Left renal pelvis (tissue), 4 donors: ENCODE results near the gene EXOC2. TPM values are rescaled to one million over a fixed set of nuclear protein-coding genes. Genes with fewer than 3 reads are reported as not detected.

Source experiments
- DNase-seq, 4 donors: peaks; one replicate each; pipeline ENCODE4 v3.0.0-alpha.2; 2013; ENCODE audit warnings: low read depth in 4 of 4, low spot score in 3 of 4
- polyA plus RNA-seq, 4 donors: library from polyadenylated mRNA; unstranded; fragments of 120-200 nt; gene quantifications; one replicate each; pipeline ENCODE4 v1.2.1, GENCODE V29; 2013; ENCODE audit not compliant: insufficient read length in 4 of 4

The EXOC2 gene
- polyA plus RNA-seq, 4 donors, result 16.3 to 25.7 (median 23.6) TPM

GRCh38 chr6:474453-475185 is 218.3 kb downstream of the EXOC2 start:
- no peak for DNase-seq

DNA sequence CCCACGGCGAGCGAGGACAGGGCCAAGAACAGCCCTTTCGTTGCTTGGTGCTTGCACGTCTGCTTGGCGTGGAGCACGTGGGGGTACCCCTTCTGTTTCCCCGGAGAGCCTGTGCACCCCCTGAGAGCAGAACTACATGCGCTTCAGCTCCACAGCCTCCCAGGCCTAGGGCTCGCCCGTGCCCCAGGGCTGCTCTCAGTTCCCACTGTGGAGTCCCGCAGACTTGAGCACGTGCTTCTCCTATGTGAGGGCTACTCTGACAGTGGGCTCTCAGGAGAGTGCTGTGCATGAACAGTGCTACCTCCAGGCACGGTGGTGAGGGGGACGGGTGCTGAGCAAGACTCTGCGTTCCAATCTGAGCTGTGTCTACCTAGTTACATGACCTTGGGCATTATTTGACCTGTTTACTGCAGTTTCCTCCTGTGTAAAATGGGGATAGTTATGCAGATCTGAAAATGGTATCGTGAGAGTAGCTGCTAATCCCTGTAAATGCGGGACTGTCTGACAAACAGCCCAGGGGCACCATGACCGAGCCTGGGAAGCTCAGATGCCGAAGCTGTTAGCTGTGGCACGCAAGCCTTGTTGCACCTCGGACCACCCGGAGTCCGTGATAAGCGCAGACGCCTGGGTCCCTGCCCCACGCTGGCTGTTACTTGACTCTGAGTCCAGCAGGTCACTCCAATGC is 219.0 kb downstream of the EXOC2 start:
- no peak for DNase-seq

DNA sequence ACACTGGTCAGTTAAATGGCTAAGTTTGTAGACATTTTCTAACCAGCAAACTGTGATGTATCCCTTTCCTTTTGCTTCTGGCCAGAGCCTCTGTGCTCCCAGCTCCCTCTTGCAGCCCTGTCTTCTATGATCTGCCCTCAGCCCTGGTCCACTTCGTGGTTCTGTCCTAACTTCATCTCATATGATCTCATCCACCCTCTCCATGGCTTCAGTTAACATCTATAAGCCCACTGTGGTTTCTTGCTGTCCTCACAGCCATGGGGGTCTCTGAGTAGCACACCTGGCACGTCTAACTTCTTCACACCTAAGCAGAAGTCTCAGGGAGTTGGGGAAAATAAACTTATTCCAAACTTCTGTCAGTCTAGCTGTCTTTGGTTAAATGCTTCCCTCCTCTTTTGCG is 219.6 kb downstream of the EXOC2 start:
- DNase-seq, result no peak

DNA sequence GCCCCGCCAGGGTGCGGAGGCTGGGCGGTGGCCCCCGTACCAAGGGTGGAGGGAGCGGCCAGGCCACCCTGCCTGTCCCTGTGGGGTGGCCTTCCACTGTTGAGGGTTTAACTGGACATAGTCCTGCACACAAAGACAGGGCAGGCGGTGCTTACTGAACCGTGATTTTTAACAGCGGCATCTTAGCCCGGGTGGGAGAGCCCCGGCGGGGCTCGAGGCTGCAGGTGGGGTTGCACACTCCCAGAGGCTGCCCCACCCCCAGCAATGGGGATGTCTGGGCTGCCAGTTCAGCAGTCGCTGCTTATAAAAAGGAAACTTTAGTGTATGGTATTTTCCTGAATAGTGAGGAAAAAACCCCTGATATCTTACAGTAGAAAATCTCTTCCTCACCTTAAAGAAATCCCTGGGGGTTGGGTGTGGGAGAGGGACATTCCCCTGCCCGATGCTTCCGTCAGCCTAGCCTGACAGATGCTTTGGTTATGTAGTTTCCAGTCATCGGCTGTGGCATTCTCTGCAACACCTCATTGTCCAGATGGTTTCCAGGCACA is 222.0 kb downstream of the EXOC2 start:
- DNase-seq, result no peak

- DNase-seq, result no peak
Measured at GRCh38 chr6:470051-470900, 222.7 kb downstream of the EXOC2 start.

DNA sequence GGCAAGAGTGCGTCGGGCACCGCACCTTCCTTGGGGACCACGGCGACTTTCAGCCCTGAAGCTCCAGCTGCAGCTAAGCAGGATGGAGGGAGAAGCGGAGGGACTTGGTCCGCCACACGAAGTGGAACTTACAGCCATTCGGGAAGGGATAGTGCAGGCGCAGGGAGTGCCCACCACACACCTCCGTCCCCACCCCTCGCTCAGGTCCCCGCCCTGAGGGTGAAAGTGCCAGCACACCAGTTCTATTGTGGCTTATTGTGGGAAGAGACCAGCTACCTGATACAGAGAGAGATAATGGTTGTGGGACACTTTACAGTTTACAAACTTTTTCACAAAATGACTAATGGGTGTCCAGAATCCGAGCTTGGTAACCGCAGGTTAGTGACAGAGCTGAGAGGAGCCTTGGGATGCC is 225.3 kb downstream of the EXOC2 start:
- no peak for DNase-seq

DNA sequence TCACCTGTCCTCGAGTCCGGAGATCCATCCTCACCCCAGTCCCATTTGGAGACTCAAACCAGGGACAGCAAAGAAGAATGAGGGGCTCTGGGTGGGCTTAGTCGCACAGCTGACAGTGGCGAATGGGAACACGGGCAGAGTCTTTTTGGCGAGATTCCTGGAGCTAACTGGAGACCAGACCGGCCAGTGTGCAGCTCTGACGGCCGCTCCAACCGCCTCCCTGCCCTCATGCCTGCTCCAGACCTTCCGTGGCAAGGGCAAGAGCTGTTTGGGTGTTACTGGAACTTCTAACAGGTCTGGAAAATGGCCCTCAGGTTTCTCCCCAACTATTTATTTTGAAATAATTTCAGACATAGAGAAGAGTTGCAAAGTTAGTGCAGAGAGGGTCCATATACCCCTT is 225.8 kb downstream of the EXOC2 start:
- no peak for DNase-seq

GRCh38 chr6:466564-466963 is 226.4 kb downstream of the EXOC2 start:
- no peak for DNase-seq

DNA sequence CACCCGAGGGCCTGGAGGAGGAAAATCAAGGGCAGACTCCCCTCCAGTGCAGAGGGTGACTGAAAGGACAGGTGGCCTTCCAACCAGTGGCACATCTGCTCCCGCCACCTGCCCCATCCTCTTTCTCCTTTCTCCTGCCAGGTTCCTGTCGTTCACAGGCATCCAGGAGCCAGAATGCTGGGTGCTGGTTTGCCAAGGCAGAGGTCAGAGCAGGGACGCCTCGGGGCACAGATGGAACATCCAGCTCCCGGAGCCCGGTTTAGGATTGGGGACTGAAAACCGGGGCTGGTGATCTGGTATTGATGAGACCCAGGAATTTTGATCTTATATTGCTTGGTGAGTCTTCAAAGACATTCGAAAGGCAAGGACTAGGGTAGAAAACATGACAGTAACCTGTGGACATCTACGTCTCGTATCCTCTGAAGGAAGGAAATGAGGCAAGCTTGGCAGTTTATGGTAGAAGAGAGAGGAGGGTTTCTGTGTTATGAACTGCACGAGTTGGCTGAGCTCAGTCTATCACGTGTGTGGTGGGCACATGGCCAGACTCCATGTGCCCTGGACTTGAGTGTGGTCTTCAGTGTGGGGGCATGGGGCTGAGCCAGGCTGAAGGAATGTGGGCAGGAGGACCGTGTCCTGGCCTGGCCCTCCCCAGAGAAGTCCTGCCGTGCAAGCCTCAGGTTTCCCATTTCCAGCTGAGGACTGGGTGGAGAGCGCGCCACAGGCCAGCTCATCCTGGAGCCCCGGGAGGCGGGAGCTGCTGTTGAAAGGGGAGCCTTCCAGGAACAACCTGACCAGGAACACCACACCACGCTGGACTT is 227.2 kb downstream of the EXOC2 start:
- DNase-seq, result no peak

GRCh38 chr6:456887-457286 is 236.1 kb downstream of the EXOC2 start:
- DNase-seq, result no peak

GRCh38 chr6:456358-456867 is 236.5 kb downstream of the EXOC2 start:
- DNase-seq, result no peak

DNA sequence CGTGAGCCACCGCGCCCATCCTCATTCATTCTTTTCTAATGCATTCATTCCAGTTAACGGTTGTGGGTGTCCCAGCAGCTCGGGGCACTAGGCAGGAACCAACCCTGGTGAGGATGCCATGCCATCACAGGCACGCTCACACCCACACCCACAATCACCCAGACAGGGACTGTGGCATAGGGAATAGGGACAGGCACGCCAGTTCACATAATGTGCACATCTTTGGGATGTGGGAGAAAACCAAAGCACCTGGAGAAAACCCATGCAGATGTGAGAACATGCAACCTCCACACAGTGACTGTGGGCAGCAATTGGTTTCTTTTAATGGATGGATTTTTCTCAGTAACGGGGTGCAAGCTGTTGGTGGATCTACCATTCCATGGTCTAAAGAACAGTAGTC is 237.1 kb downstream of the EXOC2 start:
- no peak for DNase-seq

DNA sequence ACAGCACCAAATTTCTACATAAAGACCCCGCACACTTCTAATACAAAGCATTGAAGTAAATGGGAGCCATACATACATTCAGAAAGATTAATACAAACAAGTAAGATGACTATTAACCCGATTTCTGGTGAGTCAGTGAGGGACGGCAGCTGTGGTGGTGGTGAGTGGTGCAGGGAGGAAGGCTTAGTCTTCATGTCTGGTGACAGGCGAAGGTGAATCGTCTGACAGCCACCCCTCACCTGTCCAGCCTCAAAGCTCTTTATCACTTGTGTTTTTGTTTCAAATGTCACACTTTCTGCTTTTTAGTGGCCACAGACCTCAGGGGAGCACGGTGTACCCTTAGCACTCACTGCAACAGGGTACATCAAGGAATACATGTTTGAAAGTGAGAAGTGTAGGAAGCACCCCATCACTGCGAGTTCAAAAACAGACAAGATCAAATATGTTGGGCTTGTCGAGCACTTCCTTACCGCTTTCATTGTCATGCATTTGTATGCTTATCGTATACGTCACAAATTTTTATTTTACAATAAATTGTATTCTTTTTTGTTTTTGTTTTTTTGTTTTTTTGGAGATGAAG is 237.8 kb downstream of the EXOC2 start:
- DNase-seq, result no peak

DNA sequence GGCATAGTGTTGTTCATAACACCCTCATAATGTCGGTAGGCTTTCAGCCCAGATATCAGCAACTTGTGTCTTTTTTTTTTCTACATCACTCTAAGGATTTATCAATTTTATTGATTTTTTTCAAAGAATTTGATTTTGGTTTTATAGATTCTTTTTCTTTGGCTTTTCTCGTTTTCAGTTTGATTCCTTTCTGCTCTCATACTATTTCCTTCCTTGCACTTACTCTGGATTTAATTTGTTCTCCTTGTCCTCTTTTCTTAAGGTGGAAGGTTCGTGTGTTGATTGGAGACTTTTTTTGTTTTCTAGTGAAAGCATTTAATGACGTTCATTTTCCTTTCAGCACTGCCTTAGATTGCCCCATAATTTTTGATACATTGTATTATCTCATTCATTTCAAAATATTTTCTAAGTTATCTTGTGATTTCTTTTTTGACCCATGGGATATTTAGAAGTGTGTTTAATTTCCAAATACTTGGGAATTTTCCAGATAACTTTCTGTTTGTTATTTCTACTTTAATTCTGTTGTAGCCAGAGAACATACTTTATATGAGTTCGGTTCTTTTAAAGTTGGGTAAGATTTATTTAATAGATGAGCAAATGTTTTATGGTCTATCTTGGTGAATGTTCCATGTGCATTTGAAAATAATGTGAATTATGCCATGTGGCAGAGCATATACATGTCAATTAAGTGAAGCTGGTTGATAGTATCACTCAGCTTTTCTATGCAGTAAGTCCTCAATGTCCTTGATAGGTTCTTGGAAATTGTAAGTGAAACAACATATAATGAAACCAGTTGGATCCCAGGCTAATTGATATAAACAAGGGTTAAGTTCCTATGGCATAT is 238.6 kb downstream of the EXOC2 start:
- no peak for DNase-seq

DNA sequence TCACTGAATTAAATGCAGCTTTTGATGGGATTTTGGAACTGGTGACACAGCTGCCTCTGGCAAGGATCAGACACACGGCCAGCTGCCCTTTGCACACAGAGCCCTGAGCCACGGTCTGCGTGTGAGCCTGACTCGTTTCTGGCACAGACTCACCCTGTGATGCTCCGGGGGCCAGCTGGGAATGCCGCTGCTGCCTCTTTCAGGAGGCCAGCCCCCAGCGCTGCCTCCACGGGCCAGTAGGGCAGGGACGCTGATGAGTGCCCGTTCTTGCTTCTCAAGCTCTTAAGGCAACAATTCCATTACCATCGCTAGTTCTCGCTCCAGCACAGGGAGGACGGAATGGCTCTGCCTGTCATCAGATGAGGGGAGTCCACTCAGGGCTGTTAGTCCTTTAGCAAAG is 239.8 kb downstream of the EXOC2 start:
- no peak for DNase-seq

- DNase-seq, result no peak
Measured at GRCh38 chr6:452301-453067, 240.5 kb downstream of the EXOC2 start.

DNA sequence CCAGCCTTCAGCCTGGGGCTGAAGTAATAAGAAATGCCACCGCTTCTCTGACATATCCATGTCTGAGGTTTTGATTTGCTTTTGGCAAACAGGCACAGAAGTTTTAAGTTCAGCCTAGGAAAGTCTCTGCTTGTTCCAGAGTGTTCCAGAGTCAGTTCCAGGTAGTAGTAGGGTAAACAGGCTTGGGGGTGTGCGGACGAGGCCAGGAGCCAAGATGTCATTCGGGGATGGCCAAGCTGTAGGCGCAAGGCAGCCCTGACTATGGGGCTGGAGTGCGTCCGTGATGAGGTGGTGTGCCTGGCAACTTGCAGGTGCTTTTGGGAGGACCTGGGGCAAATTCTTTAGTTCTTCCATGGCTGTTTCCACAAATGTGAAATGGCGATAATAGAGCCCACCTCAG is 241.1 kb downstream of the EXOC2 start:
- DNase-seq, result no peak

DNA sequence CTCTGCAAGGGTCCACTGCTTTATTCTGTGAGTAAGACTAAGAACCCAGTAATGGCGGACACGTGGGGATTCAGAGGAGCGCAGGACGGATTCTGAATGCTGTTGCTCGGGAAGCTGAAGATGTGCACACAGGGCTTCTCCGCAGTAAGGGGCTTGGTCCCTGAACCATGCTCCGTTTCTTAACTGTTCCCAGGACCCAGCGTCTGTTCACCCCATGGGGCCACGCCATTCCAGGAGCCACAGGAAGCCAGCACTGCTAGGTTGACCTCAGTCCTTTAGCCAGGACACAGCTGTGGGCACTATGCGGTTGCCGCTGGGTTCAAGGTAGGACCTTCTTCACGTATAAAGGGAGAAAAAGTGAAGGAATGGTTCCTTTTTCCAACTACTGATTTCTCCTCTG is 241.6 kb downstream of the EXOC2 start:
- no peak for DNase-seq
